ENCODE results near the gene TTC33. TPM values are rescaled to one million over a fixed set of nuclear protein-coding genes. Genes with fewer than 3 reads are reported as not detected.
"Not testable (repeated sequence)": the region's sequence is repeated elsewhere in the genome, so short reads cannot be mapped to it uniquely, and the experiment has no call there.

TTC33 gene
- polyA plus RNA-seq, 3 donors = 31.7 to 36.3 (median 35.9) TPM

DNA sequence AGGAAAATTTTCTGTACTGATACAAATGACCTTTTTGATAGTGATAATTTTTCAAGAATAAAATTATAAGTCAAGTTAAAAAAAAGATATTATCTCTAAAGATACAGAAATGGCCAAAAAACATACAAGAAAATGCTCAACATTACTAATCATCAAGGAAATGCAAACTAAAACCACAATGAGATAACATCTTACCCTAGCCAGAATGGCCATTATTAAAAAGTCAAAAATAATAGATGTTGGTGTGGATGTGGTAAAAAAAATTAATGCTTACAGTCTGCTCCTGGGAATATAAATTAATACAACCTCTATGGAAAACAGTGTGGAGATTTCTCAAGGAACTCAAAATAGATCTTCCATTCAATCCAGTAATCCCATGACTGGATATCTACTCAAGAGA is 99.0 kb downstream of the TTC33 start:
- DNase-seq = no peak

DNA sequence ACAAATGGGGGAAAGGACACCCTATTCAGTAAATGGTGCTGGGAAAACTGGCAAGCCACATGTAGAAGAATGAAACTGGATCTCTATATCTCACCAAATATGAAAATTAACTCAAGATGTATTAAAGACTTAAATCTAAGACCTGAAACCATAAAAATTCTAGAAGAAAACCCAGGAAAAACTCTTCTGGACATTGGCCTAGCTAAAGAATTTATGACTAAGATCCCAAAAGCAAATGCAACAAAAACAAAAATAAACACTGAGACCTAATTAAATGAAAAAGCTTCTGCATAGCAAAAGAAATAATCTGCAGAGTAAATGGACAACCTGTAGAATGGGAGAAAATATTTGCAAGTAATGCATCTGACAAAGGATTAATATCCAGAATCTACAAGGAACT is 99.7 kb downstream of the TTC33 start:
- DNase-seq = not testable (repeated sequence)

DNA sequence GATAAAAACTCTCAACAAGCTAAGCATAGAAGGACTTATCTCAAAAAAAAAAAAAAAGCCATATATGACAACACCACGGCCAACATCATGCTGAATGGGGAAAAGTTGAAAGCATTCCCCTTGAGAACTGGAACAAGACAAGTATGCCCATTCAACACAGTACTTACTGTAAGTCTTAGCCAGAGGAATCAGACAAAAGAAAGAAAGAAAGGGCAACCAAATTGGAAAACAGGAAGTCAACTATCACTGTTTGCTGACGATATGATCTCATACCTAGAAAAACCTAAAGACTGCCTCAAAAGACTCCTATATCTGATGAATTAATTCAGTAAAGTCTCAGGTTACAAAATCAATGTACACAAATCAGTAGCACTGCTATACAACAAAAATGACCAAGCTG is 100.6 kb downstream of the TTC33 start:
- no peak for DNase-seq

DNA sequence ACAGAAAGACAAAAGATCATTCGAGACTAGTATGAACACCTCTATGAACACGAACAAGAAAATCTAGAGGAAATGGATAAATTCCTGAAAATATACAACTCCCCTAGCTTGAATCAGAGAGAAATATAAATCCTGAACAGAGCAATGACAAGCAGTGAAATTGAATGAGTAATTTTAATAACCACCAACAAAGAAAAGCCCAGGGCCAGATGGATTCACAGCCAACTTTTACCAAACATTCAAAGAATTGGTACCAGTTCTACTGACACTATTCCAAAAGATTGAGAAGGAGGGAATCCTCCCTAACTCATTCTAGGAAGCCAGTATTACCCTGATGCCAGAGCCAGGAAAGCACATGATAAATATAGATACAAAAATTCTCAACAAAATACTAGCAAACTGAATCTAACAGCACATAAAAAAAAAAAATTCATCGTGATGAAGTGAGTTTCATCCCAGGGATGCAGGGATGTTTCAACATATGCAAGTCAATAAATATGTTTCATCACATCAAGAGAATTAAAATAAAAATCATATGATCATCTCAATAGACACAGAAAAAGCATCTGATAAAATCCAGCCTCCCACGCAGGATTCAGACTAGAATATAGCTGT is 101.3 kb downstream of the TTC33 start:
- DNase-seq = no peak

DNA sequence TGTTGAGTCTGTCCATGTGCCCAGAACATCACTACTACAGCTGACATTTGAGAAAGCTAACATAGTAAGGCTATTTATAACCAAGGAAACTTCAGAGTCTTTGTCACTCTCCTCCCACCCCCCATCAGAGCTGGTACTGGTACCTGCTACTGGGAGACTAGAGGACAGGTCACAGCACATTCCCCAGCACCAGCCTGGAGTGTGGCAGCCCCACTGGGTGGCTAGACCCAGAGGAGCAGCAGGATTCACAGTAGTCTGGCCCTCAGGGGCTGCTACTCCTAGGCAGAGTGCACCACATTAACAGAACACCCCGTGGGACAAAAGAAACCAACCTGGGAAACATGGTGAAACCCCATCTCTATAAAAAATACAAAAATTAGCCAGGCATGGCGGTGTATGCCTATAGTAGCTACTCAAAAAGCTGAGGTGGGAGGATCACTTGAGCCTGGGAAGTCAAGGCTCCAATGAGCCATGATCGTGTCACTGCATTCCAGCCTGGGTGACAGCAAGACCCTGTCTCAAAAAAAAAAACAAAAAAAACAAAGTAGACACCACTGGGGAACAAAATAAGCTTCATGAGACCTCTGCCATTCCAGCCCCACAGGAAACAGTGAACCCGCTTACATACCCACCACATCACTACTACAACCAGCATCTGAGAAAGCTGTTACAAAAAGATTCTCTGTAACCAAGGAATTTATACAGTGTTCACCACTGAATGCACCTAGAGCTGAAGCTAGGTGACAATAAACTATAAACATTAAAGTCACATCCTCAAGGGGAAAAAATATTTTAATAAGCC is 102.3 kb downstream of the TTC33 start:
- no peak for DNase-seq

DNA sequence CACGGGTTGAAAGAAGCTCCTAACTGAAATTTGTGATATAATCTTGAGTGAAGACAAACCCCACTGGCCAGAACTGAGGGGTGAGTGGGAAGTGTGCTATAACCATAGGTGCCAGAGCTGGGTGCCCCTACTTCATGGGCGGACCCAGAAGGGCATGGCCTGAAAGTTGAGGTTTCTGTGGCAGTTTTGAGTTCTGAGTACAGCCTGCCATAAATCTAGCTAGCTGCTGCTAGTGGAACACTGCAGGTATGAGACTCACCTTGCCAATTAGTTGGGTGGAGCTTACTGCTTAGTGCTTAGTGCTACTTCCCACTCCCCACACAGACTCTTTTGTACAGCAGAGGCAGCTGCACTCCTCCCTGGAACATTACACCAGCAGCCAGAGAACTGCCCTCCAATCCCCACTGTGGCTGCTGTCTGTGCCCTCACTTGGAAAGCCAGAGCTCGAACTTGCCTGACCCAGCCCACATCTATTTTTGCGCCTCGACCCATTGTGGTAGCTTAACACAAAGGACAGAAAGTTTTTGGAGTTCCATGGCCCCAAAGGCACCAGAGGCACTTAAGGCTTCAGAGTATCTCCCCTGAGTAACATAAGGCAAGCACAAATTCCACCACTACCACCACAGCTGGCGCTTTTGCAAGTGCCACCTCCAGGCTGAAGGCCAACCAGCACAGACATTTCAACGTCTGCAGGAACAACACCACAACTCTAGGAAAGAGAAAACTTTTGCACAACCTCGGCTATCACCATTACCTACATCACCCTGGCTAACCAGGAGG is 103.1 kb downstream of the TTC33 start:
- DNase-seq = no peak

DNA sequence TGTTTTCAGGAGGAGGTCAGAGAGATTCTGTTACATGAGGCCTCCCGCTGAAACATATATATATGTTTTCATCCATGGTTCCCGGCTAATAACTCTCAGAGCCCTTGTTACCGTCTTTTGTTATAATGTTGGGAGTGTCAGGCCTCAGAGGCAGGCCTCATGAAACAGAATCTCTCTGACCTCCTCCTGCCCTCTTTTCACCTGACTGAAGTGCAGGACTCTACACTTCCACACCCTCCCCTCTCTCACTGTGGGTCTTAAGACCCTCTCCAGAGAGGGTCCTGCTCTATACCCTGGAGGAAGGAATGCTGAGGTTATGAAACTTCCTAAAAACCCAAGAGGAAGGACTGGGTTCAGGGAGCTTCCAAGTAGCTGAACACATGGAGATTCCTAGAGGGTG is 104.6 kb downstream of the TTC33 start:
- DNase-seq = no peak

DNA sequence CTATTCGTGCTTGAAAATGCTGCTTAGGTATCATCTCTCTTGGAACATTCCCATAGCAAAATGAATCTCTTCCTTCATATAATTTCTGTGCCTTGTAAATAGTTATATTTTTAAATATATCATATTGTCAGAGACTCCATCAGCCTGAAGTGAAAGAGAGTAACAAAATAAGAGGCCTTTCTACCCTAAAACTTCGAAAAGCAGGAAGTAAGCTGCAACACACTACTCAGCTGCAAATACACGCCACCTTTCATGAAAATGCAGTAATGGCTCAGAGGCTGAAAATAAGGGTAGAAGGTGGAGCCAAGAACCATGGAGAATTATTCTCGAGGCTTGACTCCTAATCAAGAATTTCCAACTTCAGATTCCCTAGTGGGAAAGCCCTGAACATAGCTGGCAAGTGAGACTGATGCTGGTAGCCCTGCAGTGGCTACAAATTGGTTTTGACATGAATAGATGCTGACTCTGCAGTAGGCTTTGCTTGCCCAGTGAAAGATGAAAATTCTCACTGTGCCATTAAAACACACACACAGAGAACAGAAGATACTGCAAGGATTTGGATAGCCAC is 106.2 kb downstream of the TTC33 start:
- DNase-seq = no peak

DNA sequence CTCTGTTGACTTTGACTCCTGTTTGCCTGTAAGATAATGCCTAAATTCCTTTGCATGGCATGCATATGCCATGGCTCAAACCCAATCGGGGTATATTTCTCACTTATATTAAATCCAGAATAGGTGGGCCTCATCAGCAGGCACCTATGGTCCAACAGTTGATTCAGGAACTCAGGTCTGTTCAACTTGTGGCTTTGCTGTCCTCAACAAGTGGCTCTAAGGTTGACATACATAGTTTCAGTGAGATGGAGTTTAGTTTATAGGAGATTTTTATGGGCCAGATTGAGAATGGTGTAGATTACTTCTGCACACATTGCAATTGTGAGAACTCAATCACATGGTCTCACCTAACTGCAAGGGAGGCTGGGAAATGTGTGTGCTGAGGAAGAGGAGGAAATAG is 107.6 kb downstream of the TTC33 start:
- no peak for DNase-seq

DNA sequence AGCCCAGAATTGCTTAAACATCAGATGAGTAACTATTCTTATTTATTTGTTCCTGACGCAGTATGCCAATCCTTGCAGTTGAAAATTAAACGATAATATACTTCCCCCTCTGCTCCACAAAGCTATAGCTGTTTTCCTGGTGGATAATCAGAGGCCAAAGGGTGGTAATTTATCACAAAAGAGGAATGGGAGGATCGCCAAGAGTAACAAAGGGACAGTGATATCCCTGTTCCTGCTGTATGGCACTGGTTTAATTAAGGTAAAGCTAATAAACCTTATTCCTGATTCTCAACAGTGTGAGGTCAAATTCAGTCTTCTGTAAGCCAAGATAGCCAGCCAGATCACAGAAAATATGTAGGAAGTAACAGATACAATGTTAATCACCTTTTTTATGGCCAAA is 109.5 kb downstream of the TTC33 start:
- peak; percentile 55 for DNase-seq

DNA sequence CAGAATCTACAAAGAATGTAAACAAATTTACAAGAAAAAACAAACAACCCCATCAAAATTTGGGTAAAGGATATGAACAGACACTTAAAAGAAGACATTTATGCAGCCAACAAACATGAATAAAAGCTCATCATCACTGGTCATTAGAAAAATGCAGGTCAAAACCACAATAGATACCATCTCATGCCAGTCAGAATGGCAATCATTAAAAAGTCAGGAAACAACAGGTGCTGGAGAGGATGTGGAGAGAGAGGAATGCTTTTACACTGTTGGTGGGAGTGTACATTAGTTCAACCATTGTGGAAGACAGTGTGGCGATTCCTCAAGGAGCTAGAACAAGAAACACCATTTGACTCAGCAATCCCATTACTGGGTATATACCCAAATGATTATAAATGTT is 116.2 kb downstream of the TTC33 start:
- DNase-seq = not testable (repeated sequence)

DNA sequence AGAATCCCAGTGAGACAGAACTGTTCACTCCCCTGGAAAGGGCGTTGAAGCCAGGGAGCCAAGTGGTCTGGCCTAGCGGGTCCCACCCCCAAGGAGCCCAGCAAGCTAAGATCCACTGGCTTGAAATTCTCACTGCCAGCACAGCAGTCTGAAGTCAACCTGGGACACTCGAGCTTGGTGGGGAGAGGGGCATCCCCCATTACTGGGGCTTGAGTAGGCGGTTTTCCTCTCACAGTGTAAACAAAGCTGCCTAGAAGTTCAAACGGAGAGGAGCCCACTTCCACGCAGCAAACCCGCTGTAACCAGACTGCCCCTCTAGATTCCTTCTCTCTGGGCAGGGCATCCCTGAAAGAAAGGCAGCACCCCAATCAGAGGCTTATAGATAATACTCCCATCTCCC is 121.2 kb downstream of the TTC33 start:
- no peak for DNase-seq

DNA sequence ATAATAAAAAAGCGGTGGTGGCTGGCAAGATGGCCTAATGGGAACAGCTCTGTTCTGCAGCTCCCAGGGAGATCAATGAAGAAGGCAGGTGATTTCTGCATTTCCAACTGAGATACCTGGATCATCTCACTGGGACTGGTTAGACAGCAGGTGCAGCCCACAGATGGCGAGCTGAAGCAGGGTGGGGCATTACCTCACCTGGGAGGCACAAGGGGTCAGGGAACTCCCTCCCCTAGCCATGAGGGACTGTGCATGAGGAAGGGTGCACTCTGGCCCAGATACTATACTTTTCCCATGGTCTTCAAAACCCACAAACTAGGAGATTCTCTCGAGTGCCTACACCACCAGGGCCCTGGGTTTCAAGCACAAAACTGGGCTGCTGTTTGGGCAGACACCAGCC is 121.6 kb downstream of the TTC33 start:
- no peak for DNase-seq

DNA sequence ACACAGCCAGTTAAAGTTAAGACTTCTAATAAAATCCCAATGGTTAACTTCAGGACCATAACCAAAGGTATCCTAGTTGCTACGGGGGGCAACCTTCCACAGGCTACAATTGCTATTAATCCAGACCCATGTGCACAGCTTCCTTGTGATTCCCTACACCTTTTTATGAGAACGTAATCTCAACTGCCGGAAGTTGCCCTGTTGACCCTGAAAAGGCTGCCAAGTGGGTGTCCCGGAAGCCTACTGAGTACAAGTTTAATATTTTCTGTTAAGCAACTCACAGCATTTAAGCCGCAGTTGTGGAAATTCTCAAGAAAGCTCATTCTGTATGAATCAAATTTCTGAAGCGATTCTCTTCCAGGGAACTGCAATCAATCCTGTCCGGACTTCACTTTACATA is 124.5 kb downstream of the TTC33 start:
- no peak for DNase-seq

DNA sequence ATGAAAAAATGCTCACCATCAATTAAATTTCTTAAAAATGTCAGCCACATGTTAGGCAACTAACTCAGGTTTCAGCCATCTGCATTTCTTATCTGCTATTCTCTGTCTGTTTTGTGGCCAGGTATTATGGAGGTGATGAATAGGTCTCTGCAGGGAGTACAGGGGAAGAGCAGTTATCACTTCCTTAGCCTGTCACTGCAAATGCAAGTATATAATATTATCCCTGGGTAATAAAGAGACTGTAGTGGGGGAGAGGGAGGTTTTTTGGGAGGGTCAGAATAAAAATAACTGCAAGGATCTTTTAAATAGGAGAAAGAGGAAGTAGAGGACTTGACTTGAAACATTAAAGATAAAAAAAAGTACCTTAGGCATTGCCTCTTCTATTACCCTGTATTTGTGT is 125.6 kb downstream of the TTC33 start:
- no peak for DNase-seq

DNA sequence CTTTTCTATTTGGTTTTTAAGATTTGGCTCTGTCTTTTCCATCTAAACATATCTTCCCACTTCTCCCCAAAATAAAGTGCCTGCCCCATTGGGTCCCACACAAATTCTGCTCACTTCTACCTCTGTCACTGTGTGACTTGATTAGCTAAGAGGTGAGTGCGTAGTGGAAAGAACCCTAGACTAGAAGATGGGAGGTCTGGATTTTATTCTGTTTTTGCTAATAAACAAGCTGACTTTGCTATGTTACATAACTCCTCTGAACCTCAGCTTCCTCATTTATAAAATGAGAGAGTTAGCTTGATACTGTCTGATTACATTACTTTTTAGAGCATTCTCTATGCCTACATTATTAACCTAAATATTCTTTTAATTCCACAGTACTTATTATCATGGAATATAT is 127.4 kb downstream of the TTC33 start:
- DNase-seq = no peak

DNA sequence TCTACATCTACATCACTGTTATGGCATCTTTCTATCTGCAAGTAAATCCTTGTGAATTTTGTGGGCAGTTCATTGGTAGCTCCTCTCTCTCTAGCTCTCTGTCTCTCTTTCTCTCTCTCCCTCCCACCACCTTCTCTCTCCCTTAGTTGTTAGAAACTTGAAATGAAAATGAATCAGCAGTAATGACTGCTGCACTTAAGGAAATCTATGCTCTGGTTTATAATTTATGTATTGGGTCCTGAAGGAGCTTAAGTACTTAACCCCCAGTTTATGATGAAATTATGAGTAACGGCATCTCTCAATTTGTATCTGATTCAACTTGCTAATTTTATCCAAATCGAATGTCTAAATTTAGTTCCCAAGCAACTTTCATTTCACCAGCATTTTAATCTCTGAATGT is 128.1 kb downstream of the TTC33 start:
- no peak for DNase-seq

DNA sequence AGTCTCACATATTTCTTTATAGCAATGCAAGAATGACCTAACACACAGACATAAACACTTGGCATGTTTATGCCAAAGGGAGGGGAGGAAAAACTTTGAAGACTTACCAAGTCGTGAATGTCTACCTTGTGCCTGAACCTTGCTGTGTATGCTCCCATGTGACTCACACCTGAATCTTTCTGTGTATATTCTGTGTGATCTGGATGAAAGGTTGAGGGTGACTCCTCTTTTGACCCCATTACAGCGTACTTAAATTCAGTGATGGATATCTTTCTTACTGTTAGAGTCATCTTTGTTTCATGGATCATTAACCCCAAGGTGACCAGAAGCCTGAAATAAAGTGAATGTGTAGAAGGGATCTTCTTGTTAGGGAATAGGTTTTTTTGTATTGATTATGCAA is 129.0 kb downstream of the TTC33 start:
- DNase-seq = no peak

DNA sequence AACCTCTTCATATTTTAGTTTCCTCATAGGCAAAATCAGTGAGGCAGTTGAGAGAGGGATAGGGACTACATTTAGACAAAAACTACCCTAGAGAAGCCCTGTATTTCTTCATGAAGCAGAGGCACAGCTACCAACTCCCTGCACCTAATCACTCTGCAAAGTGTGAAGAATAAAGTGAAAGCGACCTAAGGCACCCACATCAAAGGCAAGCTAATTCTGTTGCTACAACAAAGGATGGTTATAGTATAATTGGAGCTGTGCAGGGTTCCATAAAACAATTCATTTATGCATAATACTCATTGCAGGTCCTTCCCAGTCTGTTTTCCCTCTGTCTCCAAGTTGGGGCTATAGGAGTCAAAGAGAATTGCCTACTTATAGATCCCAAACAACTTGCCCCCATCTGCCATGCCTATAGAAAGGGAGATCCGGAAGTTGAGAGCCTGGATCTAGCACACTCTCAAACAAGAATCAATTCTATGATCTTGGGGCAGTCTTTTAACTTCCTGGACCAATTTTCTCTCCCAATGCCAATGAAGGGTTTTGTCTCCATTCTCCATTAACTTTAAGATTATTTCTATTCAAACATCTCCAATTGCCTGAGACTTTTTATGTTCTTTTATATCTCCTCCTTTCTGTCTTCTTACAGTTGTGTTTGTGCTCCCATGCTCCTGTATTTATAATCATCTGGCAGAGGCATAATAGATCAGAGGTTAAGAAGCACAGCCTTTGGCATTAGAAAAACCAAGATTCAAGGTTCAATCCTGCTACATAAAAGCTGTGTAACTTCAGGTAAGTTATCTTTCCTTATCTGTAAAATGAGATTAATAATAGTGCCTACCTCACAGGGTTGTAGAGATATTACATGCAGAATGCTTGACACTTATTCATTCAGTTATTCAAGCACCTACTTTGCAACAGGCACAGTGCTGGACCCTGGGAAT is 132.0 kb downstream of the TTC33 start:
- DNase-seq = no peak

DNA sequence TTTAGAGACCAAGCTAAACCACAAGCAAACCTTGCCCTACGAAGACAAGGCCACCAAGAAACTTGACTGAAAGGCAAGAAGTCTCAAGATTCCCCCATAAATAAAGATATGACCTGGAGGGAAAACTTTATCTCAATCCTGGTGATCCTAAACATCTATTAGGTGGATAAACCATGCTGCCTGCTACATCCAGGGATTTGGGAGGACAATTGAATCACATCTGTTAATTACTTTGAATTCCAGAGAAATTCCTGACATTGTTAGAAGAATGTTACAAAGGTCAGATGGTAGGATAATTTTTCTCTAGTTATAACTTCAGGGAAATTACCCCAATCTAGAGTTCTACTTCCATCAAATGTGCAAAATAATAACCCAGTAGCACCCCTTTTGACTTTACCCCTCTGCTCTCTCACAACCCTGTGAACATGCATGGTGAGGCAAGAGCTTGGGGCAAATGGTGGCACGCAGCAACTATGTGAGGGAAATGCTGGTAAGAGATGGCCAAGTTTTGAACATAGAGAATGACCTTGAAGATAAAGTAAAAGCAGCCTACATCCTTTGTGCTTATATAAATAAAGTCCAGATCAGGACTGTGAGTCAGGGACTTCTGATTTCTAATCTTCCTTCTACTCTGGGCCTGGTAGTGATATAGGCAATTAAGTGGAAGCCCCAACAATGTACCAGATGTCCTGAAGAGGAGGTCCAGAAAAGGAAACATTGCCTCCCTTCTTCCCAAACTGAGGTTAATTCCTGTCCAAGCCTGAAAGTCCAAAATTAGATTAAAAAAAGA is 133.1 kb downstream of the TTC33 start:
- no peak for DNase-seq

DNA sequence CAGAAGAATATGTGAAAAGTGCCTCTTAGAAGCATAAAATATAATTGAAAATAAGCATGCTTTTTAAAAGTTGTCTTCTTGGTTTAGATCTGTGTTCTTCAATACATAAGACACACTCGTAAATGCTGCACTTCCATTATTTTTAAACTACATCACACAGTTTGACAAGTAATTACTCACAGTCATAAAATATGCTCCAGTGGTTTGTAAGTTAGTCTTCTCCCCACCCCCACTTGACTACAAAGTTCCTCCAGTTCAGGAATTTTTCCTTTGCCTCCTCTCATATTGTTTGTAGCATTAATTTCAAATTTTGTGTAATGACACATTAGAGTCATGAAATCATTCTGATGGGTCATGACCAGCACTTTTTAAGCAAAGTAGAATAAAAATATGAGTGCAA is 136.3 kb downstream of the TTC33 start:
- DNase-seq = peak; percentile 48
